ENCODE data around the gene TMEM222.

Gene TMEM222

GRCh38 chr1:27332536-27333281, 10.7 kb downstream of the TMEM222 start:
- H3K4me3 ChIP-seq (ENCODE audit: low read length) = no peak overlapping the region
- TF ChIP-seq, protein P1, sequence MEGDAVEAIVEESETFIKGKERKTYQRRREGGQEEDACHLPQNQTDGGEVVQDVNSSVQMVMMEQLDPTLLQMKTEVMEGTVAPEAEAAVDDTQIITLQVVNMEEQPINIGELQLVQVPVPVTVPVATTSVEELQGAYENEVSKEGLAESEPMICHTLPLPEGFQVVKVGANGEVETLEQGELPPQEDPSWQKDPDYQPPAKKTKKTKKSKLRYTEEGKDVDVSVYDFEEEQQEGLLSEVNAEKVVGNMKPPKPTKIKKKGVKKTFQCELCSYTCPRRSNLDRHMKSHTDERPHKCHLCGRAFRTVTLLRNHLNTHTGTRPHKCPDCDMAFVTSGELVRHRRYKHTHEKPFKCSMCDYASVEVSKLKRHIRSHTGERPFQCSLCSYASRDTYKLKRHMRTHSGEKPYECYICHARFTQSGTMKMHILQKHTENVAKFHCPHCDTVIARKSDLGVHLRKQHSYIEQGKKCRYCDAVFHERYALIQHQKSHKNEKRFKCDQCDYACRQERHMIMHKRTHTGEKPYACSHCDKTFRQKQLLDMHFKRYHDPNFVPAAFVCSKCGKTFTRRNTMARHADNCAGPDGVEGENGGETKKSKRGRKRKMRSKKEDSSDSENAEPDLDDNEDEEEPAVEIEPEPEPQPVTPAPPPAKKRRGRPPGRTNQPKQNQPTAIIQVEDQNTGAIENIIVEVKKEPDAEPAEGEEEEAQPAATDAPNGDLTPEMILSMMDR (IDR thresholded peaks at IDR 0.05; ENCODE audit: insufficient read depth, low read depth, low read length, missing control alignments) = peak; percentile 84
- DNase-seq (ENCODE audit: low read depth) = peak; percentile 42

DNA sequence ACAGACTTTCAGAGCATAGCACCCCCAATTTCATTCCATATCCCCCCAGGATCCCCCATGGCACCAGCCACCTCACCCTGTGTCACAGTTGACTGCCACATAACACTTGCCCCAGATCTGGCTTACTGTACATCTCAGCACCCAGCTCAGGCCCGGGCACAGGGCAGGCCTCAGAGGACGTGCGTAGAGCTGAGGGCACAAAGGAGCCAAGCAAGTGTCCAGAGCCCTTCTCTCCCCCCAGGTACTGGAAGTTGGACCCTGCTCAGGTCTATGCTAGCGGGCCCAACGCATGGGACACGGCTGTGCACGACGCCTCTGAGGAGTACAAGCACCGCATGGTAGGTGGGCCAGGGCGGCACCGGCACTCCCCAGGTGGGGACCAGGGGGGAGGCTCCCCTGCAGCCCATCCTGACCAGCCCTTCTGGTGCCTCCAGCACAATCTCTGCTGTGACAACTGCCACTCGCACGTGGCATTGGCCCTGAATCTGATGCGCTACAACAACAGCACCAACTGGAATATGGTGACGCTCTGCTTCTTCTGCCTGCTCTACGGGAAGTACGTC, 11.8 kb downstream of the TMEM222 start:
- no peak overlapping the region for H3K4me3 ChIP-seq (ENCODE audit: low read length)
- TF ChIP-seq, protein P1 (IDR thresholded peaks at IDR 0.05; ENCODE audit: insufficient read depth, low read depth, low read length, missing control alignments) = no peak
- DNase-seq (ENCODE audit: low read depth) = no peak

GRCh38 chr1:27335506-27336422, 13.8 kb downstream of the TMEM222 start:
- DNase-seq (ENCODE audit: low read depth) = no peak
- H3K4me3 ChIP-seq (ENCODE audit: low read length) = no peak overlapping the region
- TF ChIP-seq, protein P1 (IDR thresholded peaks at IDR 0.05; ENCODE audit: insufficient read depth, low read depth, low read length, missing control alignments) = no peak

GRCh38 chr1:27336756-27337155, 14.8 kb downstream of the TMEM222 start:
- DNase-seq (ENCODE audit: low read depth) = no peak
- TF ChIP-seq, protein P1 (IDR thresholded peaks at IDR 0.05; ENCODE audit: insufficient read depth, low read depth, low read length, missing control alignments) = no peak
- H3K4me3 ChIP-seq (ENCODE audit: low read length) = no peak overlapping the region

GRCh38 chr1:27338751-27339150, 16.8 kb downstream of the TMEM222 start:
- DNase-seq (ENCODE audit: low read depth) = no peak
- TF ChIP-seq, protein P1 (IDR thresholded peaks at IDR 0.05; ENCODE audit: insufficient read depth, low read depth, low read length, missing control alignments) = no peak
- no peak overlapping the region for H3K4me3 ChIP-seq (ENCODE audit: low read length)

- H3K4me3 ChIP-seq (ENCODE audit: low read length) = no peak overlapping the region
- DNase-seq (ENCODE audit: low read depth) = no peak
- TF ChIP-seq, protein P1 (IDR thresholded peaks at IDR 0.05; ENCODE audit: insufficient read depth, low read depth, low read length, missing control alignments) = no peak
Observed at GRCh38 chr1:27339213-27339612, 17.2 kb downstream of the TMEM222 start.

Data from epithelial cell of esophagus (primary cell).